HG03039 (cell line): ENCODE data around the gene OSBPL2.

ENCODE experiments used
- ATAC-seq: cut with Tn5 transposase; IDR thresholded peaks from one replicate; pipeline ENCODE4 v1.9.1; 2021; ENCODE audit warnings: mild to moderate bottlenecking, moderate library complexity; ENCODE audit not compliant: unreplicated experiment

The OSBPL2 gene

DNA sequence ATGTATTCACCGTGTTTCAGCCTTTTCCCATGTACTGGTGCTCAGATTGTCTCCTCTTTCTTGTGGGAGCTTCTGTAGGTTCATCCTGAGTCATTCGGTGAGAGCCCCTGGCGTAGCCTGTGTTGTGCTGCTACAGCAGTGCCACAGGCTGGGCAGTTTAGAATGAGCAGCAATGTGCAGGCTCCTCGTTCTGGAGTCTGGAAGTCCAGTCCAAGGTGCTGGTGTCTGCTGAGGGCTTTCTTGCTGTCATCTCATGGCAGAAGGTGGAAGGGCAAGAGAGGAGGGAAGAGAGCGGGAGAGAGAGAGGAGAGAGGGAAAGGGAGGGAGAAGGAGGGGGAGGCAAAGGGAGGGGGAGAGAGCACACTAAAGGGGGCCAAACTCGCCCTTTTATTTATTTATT lies 15.1 kb downstream of the OSBPL2 start:
- ATAC-seq = no peak

DNA sequence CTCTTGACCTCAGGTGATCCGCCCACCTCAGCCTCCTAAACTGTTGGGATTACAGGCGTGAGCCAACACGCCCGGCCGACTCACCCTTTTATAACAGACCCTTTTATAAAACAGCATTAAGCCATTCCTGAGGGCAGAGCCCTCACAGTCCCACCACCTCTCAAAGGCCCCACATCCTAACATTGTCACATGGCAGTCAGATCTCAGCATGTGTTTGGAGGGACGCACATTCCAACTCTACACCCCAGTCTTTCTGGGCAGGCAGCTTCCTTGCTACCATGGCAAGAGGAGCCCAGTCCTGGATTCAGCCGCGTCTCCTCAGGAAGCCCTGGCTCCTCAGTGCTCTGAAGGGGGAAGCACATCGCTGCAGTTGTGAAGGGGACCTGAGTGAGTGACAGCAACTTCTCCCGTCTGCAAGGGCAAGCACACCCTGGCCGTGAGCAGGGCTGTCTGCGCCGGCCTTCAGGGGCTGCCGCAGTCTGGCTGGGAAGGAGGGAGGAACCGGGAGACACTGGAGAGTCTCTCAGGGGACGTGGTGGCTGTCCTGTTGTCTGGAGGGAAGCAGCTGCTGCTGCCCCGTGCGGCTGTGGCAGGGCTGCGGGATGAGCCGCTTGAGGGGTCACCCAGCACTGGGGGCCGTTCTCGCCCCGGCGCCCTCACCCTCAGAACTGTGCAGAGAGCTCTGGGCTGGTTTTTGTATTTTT lies 15.9 kb downstream of the OSBPL2 start:
- no peak for ATAC-seq

DNA sequence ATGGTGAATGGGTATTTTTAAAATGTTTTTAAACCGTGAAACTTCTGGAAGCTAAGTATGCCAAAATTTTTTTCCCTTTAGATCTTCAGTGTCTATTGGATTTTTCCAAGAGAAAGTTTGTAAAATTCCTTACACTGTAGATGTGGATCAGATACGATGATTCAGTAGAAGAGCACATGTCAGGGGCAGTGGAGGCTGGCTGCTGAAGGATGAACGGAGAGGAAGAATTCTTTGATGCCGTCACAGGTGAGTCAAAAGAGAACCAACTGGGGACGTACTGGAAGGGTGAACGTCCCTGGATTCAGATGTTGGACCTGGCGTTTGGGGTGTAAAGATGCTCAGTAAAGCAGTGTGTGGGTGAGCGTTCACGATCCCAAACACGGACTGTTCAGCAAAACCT lies 17.7 kb downstream of the OSBPL2 start:
- no peak for ATAC-seq

DNA sequence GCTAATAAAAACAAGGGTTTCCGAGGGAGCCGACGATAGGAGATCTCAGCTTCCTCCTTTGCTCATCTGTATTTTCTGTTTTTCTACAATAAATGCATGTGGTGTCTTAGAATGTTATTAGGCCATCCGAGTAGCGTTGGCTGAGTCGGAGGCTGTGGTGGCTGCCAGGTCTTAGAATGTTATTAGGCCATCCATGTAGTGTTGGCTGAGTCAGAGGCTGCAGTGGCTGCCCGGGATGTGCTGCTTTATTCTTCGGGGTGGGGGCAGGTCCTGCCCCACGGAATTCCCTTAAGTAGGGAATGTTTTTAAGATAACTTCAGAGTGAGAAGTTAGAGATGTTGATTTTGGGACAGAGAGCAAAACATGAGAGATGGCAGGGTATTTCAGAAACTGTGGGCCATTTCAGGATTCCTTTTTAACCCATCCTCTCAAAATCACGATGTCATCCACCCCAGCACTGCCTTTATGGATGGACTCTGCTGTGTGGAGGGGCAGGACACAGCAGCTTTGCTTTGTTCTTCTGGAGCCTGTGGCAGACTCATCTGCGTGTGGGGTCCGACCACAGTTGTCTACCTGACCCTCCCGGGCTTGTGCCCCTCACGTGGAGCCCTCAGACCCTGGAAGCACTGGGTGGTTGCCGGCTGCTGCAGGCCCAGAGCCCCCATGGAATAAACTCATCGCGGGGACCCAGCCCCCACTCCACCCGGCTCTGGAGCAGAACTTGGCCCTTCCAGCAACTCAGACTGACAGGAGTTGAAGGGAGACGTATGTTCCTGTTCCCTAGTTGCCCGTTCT lies 20.4 kb downstream of the OSBPL2 start:
- no peak for ATAC-seq

DNA sequence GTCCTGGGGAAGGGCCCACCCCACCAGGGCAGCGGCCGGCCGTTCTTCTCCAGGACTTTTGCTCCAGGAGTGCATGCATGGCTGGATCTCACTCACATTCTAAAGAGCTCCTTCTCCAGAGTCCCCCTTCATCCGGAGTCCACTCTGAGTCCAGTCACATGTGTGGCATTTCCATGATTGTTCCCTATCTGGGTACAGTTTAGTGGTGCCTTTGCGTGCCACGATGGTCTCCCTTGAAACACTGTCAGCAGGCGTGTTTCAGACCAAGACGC lies 20.9 kb downstream of the OSBPL2 start:
- ATAC-seq = no peak

DNA sequence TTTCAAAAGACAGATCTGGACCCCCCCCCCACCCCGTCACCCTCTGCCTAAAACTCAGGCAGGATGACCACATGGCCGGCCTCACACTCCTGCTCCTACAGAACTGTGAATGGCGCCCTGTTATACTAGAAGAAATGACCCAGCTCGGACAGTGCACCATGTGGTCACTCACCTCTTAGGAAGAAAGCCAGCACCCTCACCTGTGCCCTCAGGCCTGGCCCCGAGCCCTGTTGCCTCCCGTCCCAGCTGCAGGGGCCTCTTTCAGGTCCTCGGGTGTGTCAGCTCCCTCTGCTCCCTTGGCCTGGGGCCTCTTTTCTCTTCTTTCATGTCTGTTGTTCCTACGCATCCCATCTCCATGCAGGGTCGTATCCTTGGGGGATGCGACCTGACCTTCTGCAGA lies 23.7 kb downstream of the OSBPL2 start:
- no peak for ATAC-seq

DNA sequence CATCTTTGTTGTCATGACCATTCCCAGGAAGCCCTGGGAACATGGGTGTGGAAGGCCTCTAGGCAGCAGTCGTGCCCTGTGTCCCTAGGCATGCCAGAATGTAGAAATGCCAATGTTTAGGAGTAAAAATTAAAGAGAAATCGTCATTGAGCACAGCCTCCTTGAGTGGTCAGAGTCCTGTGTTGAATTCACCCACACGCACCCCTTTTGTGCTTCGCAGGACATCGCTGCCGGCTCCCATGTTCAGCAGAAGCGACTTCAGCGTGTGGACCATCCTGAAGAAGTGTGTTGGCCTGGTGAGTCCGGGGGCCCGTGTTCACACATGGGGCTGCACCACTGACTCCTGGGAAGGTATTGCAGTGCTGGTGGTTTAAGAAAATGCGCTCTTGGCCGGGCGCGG lies 25.1 kb downstream of the OSBPL2 start:
- no peak for ATAC-seq

DNA sequence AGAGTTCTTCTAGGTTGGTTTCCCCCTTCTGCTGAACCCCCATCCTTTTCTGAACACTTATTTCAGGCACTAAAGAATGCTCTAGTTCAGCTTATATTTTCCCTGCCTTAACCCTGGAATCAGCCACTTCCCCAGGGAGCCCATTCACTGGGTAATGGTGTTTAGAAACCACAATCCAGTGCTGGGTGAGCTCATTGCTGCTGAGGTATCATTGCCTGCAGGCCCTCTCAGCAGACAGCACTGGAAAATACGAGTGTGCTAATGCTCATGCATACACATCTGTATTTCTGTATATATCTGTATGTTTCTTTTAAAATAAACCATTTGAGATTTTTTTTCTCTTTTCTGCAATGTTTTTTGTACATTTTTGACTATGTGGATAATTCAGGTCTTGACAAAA lies 27.0 kb downstream of the OSBPL2 start:
- no peak for ATAC-seq

DNA sequence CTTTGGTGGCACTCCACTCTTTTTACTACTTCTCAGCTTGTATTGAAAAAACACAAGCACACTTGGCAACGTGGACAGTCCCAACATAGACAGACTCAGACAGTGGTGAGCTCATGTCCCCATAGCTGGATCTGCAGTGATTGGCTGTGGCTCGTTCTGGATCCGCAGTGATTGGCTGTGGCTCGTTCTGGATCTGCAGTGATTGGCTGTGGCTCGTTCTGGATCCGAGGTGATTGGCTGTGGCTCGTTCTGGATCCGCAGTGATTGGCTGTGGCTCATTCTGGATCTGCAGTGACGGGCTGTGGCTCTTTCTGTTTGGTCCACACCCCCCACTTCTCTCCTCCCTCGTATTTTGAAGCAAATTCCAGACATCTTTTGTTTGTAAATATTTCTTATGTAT lies 28.0 kb downstream of the OSBPL2 start:
- no peak for ATAC-seq

DNA sequence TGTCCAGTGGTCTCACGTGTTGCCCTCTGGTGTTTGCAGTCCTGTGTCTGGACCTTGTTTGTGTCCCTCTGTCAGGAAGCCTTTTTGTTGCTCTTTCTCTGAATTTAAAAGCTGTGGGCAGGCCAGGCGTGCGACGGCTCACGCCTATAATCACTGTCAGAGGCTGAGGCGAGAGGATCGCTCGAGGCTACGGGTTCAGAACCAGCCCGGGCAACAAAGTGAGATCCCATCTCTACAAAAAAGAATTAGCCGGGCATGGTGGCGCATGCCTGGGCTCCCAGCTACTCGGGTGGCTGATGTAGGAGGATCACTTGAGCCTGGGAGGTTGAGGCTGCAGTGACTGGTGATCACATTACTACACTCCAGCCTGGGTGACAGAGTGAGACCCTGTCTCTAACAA lies 28.5 kb downstream of the OSBPL2 start:
- ATAC-seq = no peak

DNA sequence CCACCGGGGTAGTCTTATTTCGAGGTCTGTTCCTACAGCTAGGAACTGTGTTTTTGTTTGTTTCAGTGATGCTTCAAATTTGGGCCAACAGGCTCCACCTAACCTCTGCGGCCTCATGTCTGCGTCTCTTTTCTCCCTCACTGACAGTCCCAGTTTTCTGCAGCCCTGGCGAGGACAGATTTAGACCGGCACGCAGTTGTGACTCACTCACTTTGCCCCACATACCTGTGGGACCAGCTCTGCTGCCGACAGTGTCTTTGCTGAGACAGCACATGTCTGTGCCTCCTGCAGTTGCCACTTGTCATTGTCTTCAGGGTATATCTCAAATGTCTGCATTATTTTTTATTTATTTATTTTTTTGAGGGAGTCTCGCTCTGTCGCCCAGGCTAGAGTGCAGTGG lies 29.2 kb downstream of the OSBPL2 start:
- no peak for ATAC-seq

DNA sequence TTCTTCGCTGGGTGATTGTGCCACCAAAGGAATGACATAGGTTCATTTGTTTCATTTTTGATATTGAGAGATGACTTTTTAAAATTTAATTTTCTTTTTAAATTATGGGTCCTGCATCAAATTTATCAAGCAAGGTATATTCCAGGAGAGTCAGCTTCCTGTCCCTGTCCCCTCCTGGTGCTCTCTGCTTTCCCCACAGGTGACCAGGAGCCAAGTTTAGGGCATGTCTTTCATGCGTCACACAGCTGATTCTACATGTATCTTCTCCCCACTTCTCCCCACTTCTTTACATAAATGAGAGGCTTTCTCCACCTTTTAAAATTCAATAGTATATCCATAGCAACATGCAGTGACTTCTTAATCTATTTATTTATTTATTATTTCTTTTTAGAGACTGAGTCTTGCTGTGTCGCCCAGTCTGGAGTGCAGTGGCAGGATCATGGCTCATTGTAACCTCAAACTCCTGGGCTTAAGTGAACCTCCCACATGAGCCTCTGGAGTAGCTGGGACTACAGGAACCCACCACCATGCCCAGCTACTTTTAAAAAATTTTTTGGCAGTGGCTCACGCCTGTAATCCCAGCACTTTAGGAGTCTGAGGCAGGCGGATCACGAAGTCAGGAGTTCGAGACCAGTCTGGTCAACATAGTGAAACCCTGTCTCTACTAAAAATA lies 30.0 kb downstream of the OSBPL2 start:
- ATAC-seq = no peak

DNA sequence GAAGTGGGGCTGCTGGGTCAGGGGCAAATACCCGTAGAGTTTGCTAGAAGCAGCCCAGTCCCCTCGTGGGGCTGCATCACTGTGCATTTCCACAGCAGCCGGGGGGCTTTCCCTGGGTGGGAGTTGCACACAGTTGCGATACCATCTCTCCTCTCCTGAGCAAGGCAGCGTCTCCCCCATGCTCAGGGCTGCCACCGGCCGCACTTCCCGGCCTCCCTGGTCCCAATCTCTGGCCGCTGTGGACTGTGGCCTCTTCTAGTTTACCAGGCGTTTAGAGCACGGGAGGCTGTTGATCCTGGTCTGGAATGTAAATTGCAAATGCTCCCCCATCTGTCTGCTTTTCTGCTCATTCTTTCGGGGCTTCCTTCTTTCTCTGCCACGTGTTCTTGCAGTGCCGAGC lies 31.1 kb downstream of the OSBPL2 start:
- no peak for ATAC-seq

DNA sequence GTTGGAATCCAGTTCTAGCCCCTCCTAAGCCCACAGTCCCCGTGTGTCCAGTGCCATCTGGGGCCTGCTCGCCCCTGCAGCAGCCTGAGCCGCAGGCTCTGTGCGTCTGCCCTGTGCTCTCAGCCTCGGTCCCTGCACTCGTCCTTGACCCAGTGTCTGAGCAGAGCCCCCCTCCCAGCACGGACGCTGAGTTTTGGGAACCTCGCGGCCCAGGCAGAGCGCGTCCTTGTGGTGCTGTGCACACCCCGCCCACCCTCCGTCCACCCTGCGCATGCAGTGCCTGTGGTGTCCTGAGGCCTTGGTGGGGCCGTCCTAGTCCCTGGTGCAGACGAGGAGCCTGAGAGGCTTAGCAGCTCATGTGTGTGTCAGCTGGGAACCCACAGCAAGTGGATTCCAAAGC lies 31.6 kb downstream of the OSBPL2 start:
- no peak for ATAC-seq

DNA sequence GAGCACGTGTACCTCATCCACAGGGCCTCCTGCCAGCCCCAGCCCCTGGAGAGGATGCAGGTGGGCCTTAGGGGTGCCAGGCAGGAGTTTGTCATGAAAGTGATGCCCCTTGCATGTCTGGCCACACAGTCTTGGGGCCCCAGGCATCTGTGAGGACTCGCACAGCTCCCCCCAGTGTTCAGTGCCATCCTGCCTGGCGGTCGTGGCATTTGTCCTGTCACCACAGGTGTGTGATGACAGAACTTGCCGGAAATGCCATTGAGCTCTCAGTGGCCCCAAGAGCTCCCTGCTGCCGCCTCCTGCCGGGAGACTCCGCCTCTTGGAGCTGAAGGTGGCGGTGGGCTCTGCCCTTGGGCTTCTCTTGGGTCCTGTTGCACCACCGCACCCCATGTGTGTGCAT lies 33.9 kb downstream of the OSBPL2 start:
- no peak for ATAC-seq

DNA sequence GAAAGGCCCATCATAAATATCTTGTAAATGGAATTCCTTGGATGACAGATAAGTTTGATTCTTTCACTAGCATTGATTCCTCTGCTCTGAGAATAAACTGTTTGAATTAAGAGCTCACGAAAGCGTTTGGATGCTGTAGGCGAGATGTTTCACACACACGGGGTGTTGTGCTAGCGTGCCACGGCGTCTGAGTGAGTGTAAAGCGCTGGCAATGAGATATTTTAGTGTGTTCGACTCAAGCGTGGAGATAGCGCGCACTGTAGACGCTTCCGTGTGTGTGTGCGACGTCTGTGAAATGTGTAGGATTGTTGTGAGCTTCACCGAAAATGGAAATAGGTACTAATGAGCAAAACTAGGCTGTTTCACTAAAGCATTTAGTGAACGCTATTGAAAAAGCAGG lies 35.1 kb downstream of the OSBPL2 start:
- ATAC-seq = no peak

DNA sequence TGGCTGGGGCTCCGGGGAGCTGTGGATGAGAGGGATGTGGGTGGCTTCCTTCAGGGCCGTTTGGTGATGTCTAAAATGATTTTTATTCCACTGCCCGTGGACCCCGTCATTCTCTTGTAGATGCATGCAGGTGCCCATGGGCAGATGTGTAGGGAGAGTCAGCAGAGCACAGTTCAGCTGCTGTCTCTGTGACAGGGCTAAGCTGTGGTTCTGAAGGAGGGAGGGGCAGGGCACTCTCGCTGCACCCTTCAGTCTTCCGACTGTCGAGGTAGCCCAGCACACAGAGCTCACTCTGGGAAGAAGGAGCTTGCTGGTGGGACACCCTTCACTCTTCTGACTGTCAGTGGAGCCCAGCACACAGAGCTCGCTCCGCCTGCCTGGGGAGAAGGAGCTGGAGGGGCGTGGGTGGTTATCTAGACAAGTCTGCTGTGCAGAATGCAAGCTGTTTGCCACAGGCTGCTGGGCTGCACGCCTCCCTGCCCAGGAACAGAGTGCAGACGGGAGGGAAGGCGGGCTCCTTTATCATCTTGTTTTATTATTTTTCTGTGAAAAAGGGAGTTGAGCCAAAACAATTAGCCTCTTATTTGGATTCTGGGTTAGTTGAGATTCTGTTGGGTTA lies 36.1 kb downstream of the OSBPL2 start:
- no peak for ATAC-seq

DNA sequence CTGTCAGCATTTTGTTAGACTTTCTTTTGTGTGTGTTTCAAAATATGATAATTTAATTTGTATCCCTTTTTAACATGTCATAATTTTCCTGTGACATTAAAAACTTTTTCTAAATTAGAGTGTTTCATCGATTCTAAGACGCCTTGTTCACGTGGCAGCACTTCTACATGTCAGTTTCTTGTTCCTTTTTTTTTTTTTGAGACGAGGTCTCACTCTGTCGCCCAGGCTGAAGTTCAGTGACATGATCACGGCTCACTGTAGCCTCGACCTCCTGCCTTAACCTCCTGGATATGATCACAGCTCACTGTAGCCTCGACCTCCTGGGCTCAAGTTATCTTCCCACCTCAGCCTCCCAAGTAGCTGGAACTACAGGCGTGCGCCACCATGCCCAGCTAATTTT lies 36.9 kb downstream of the OSBPL2 start:
- ATAC-seq = no peak

DNA sequence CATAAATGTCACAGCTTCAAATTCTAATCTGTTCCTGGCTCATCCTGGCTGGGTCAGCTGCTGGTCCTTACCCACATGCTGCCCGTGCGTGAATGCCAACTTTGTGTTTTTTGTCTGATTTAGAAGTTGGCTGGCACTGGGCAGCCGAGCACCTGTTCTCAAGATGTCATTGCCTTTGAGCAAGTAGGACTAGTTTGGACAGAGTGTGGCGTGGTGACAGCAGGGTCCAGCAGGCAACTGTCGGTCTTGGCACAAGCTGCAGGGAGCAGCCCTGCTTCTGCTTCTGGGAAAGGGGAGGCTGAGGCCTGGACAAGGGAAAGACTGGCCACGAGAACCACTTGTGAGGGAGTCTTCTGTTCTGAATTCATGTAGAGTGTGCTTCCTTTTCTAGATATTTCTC lies 38.1 kb downstream of the OSBPL2 start:
- no peak for ATAC-seq

DNA sequence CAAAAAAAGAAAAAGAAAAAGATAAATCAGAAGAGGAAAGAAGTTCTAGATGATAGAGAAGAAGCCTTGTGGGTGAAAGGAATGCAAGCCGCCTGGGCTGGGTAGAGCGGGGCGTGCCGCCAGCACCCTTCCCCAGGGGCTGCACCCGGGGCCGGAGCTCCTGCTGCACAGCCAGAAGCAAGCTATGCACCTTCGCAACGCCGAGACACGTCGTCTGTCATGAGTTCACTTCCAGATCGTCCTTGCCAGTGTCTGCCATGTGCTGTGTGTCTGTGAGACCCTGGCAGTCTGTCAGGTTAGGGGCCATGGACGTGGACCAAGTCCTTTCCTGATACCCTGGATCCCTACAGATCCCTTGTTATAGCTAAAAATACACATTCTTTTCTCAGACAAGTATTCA lies 38.9 kb downstream of the OSBPL2 start:
- no peak for ATAC-seq

DNA sequence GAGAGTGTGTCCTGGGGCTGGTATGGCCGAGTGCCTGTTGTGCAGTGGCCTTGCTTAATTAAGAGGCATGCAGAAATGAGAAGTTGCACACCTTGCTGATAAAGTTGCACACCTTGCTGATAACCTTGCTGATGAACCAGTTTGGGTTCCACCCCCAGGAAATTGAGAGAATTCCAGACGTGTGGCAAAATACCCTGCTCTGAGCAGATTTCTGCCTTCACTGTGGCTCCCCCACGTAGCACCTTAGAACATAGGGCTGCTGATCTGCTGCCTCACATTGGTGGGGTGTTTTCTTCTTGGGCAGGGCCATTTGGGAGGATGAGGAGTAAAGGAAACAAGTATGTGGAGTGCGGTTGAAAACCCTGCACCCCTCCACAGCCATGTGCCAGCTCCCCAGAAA lies 42.0 kb downstream of the OSBPL2 start:
- no peak for ATAC-seq
